A673 (cell line): ENCODE results near the gene AOPEP. TPM values are rescaled to one million over a fixed set of nuclear protein-coding genes. Genes with fewer than 3 reads are reported as not detected.

Experiments used
- BruUV-seq: library from RNA; stranded (reverse); fragments of 400-500 nt; replicated peaks from 2 replicates; lab custom pipeline; 2021; lab: Mats Ljungman, UMichigan
- CTCF ChIA-PET: fragments of 300-600 bp; sonication (Branson Sonifier 250); formaldehyde crosslinking; loops from one replicate; lab custom pipeline; 2022; ENCODE audit warnings: antibody characterized with exemption; lab: Charles Lee
- POLR2A ChIA-PET: fragments of 300-600 bp; sonication (Branson Sonifier 250); formaldehyde crosslinking; loops from one replicate; lab custom pipeline; 2022; ENCODE audit warnings: antibody characterized with exemption; ENCODE audit not compliant: low non-redundant PET; lab: Charles Lee
- DNase-seq: peaks from one replicate; pipeline ENCODE4 v3.0.0-alpha.2; 2015; ENCODE audit warnings: low spot score
- H3K27ac ChIP-seq: fragments of 200-600 bp; sonication (generic); 2 replicates; pipeline ENCODE4 v1.5.1; 2016; ENCODE audit warnings: mixed run types, low read depth, mild to moderate bottlenecking, mixed read lengths, antibody characterized with exemption, low read length; ENCODE audit not compliant: poor library complexity, severe bottlenecking
- H3K27me3 ChIP-seq: fragments of 200-600 bp; sonication (generic); replicated peaks from 2 replicates; pipeline ENCODE4 v1.6.1; 2017; ENCODE audit warnings: mixed run types, low read depth, mild to moderate bottlenecking, mixed read lengths, antibody characterized with exemption, low read length; ENCODE audit not compliant: insufficient read depth, poor library complexity
- H3K36me3 ChIP-seq: fragments of 200-600 bp; sonication (generic); 2 replicates; pipeline ENCODE4 v1.6.1; 2016; ENCODE audit warnings: mixed run types, mild to moderate bottlenecking, mixed read lengths, antibody characterized with exemption, low read length; ENCODE audit not compliant: insufficient read depth, poor library complexity, severe bottlenecking
- H3K4me1 ChIP-seq: fragments of 200-600 bp; sonication (generic); 2 replicates; pipeline ENCODE4 v1.6.1; 2017; ENCODE audit warnings: mixed run types, mild to moderate bottlenecking, mixed read lengths, antibody characterized with exemption, low read length; ENCODE audit not compliant: insufficient read depth, poor library complexity, severe bottlenecking
- H3K4me3 ChIP-seq: fragments of 200-600 bp; sonication (generic); 2 replicates; pipeline ENCODE4 v1.5.1; 2016; ENCODE audit warnings: low read depth, mixed run types, mild to moderate bottlenecking, mixed read lengths, low read length; ENCODE audit not compliant: poor library complexity, severe bottlenecking
- H3K9me3 ChIP-seq: fragments of 200-600 bp; sonication (generic); 2 replicates; pipeline ENCODE4 v1.6.1; 2016; ENCODE audit warnings: mixed run types, low read depth, mild to moderate bottlenecking, mixed read lengths, antibody characterized with exemption, low read length; ENCODE audit not compliant: poor library complexity, severe bottlenecking
- CTCF ChIP-seq: fragments of 300-800, 200-600 bp; sonication (generic); conservative IDR thresholded peaks from 2 replicates; pipeline ENCODE4 v1.5.1; 2017; ENCODE audit warnings: low read depth, mild to moderate bottlenecking, antibody characterized with exemption, low read length, moderate library complexity, mixed read lengths
- EZH2 ChIP-seq: fragments of 200-600 bp; sonication (generic); IDR thresholded peaks from 2 replicates; pipeline ENCODE4 v1.6.1; 2017; ENCODE audit warnings: borderline replicate concordance, low read depth, mild to moderate bottlenecking, mixed read lengths, antibody characterized with exemption, low read length; ENCODE audit not compliant: poor library complexity, severe bottlenecking
- intact Hi-C: fragments of 100-400 bp; cut with micrococcal nuclease; formaldehyde crosslinking; loops from one replicate; pipeline ENCODE4 v1.10.0; 2022; ENCODE audit not compliant: unreplicated experiment
- total RNA-seq: library from RNA; stranded (reverse); gene quantifications from 2 replicates; pipeline ENCODE4 v1.2.3, GENCODE V29; 2021

AOPEP gene
- total RNA-seq, 1 experiment from 2014 or later = 17.5 TPM

DNA sequence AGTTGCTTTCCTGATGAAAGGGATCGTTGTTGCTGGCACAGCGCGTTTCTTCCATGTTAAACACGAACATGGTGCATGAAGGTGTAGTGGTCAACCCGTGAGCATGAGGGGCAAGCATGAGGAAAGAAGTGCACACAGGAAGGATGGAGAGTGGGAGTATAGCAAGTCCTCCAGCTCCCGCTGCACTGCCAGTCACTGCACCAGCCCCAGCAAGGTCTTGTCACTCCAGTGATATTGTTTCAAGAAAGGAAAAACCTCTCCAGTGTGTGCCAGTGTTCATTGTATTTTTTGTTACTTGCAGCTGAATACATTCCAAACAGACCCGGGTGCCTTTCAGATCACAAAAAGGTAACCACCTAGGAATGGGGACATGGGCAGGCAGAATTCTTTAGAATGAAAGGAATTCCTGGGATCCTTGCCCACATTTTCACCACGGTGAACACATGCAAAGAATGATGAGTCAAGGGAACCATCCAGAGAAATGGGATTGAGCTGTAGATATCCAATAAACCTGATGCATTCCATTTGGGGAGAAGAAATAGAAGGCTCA, 186.3 kb downstream of the AOPEP start:
- Histone ChIP-seq H3K27ac (no peak overlapping the region), H3K4me3 (no peak overlapping the region), H3K36me3 (no peaks in the 10 kb centered on the region), H3K27me3 (no peaks in the 10 kb centered on the region), H3K9me3 (no peaks in the 10 kb centered on the region), H3K4me1 (peaks cover 8% of the 10 kb centered on the region)
- no peak for TF ChIP-seq EZH2
- no peak for TF ChIP-seq CTCF
- BruUV-seq = no TSS peak
- no peak for DNase-seq
- POLR2A ChIA-PET = no interaction called here
- intact Hi-C loops = no loop called here
- CTCF ChIA-PET = no interaction called here

DNA sequence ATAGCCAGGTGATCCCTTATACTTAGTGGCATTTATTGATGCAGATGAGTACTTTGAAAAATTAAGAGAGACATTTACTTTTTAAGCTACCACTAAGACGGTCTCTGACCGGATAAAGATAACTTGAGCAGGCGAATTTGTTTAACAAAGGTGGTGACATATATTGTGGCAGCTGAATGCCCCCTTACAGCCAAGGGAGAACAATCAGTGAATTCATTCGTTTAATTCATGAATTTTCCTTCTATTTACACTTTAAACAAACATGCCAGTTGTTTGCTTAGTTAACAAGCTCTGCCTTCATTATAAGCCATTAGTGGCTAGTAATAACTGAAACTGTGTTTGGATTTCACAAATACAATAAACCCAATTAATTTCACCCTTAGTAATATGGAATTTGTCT, 187.1 kb downstream of the AOPEP start:
- no TSS peak for BruUV-seq
- ChIA-PET POLR2A (no interaction called here), CTCF (no interaction called here)
- TF ChIP-seq CTCF (no peak), EZH2 (no peak)
- H3K27me3 ChIP-seq = no peaks in the 10 kb centered on the region
- H3K27ac ChIP-seq = no peak overlapping the region
- intact Hi-C loops = no loop called here
- H3K9me3 ChIP-seq = no peaks in the 10 kb centered on the region
- H3K4me3 ChIP-seq = no peak overlapping the region
- H3K4me1 ChIP-seq = peaks cover under 1% of the 10 kb centered on the region
- H3K36me3 ChIP-seq = no peaks in the 10 kb centered on the region
- DNase-seq = no peak

DNA sequence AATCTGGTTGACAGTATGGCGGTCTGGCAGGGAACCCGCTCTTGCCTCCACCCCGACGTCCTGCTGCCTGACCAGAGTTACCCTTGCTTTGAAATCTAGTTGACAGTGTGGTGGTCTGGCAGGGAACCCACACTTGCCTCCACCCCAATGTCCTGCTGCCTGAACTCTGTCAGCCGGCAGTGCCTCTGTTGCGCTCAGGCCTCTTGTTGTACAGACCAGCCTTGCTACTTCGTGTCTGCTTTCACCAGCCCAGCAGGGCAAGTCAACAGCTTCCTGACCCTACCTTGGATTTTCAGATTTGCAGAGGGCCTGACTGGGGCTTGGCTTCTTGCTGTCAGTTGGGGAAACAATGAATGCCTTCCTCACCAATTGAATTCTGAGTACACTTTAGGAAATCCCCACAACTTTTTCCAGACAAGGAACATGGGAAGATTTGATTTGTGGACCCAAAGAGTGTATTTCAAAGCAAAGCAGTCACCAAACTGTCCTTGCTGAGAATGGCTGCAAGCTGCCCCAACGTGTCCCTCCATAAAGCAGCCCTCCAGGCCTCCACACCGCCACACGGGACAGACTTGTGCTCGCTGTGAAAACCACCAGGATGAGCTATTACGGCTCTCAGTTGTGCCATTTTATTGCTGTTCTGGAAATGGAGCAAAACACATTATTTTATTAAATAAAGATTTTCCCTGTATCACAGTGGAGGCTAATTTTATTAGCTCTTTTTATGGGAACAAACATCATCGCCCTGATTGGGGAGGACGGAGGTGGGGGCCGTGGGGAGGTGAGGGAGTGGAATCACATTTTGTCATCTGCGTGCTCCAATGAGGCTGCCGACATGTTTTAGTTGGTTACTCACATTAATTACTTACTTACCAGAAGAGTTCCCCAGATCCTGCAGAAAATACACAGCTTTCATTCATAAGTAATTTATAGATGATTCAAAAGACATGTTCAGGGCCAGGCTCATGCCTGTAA, 189.3 kb downstream of the AOPEP start:
- no peak for DNase-seq
- Histone ChIP-seq H3K27ac (no peak overlapping the region), H3K4me1 (peaks cover 5% of the 10 kb centered on the region), H3K9me3 (no peaks in the 10 kb centered on the region), H3K4me3 (no peak overlapping the region), H3K27me3 (no peaks in the 10 kb centered on the region), H3K36me3 (no peaks in the 10 kb centered on the region)
- POLR2A ChIA-PET = no interaction called here
- CTCF ChIA-PET = no interaction called here
- intact Hi-C loops = no loop called here
- TF ChIP-seq EZH2 = no peak
- TF ChIP-seq CTCF = no peak
- no TSS peak for BruUV-seq
